ENCODE data around the gene INAFM2.

GRCh38 chr15:40369971-40370370 is 46.5 kb downstream of the INAFM2 start:
- TF ChIP-seq CTCF (IDR thresholded peaks at IDR 0.05; ENCODE audit: low read depth, low read length, poor library complexity, severe bottlenecking) (no peak), EZH2phosphoT487 (IDR thresholded peaks at IDR 0.05; ENCODE audit: borderline replicate concordance, low read length) (no peak)
